K562 treated with DMSO at 1 percent for 4 hours (cell line): Measurements from ENCODE around the gene ZNF85. TPM values are rescaled to one million over a fixed set of nuclear protein-coding genes. Genes with fewer than 3 reads are reported as not detected.

Experiments used
- total RNA-seq: library from RNA; unstranded; fragments of 300-600 nt; gene quantifications from 2 replicates; pipeline ENCODE4 v1.2.3, GENCODE V29; 2022; ENCODE audit not compliant: insufficient read depth

ZNF85 gene
- total RNA-seq = 0.99 TPM in 1 of 2 replicates, not detected in the other

GRCh38 chr19:20923077-20923871 lies at the start of gene ZNF85:
ZNF85 (plus strand) TSS chr19:20923251; CDS start chr19:20923401, 150 bp downstream.

Other genes starting within 250 kb of the ZNF85 start
- gene ZNF66, start 146.9 kb upstream of the ZNF85 start, total RNA-seq = not detected in 2 replicates
- gene ZNF430, start 97.4 kb downstream of the ZNF85 start, total RNA-seq = 1.9 and 4.2 TPM in 2 replicates
- gene ZNF714, start 159.0 kb downstream of the ZNF85 start, total RNA-seq = 7.6 and 13.8 TPM in 2 replicates
- 11.9 and 12.8 TPM in 2 replicates for gene ZNF431, start 218.8 kb downstream of the ZNF85 start, total RNA-seq